PFSK-1 (cell line): ENCODE data around the gene VPS41.

Experiments
- FOXP2 ChIP-seq: optimal IDR thresholded peaks from 2 replicates; pipeline ENCODE3; 2011; ENCODE audit warnings: borderline replicate concordance, control low read depth, inconsistent platforms; ENCODE audit not compliant: insufficient read depth; ENCODE audit errors: extremely low read length, extremely low read depth
- POLR2AphosphoS5 ChIP-seq: IDR thresholded peaks from 2 replicates; pipeline ENCODE4 v1.6.1; 2012; ENCODE audit warnings: low read depth, mild to moderate bottlenecking, control low read depth, low read length, moderate library complexity
- REST ChIP-seq, 2 experiments: IDR thresholded peaks; 2 replicates each; pipeline versions ENCODE4 v1.6.1 to v1.8.0; 2011 to 2012; ENCODE audit warnings: low read depth in 2 of 2, low read length in 2 of 2, control low read depth in 1 of 2, inconsistent platforms in 1 of 2, mild to moderate bottlenecking in 1 of 2, moderate library complexity in 1 of 2; ENCODE audit not compliant: insufficient read depth in 1 of 2
- SIN3A ChIP-seq: IDR thresholded peaks from 2 replicates; pipeline ENCODE4 v1.6.1; 2012; ENCODE audit warnings: mild to moderate bottlenecking, low read length, moderate library complexity, borderline replicate concordance; ENCODE audit not compliant: insufficient read depth
- TAF1 ChIP-seq: IDR thresholded peaks from 2 replicates; pipeline ENCODE4 v1.6.1; 2012; ENCODE audit warnings: low read length, control low read depth, borderline replicate concordance; ENCODE audit not compliant: insufficient read depth

VPS41 gene

DNA sequence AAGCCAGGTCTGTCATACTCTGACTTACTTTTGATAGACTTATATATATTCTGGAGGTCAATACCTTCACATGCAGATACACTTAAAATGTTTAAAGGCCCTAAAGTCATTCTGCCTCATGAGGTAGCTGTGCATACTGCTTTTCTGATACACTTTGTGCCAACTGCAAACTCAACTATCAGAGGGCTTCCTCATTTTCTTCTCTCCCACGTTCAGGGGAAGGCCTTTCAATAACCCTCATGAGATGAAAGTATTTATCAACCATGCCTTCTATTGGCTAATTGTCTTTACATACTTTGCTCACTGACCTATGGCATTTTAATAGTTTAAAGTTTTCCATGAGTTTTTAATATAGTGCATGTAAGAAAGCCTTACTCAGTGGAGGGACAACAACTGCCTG is 165.1 kb downstream of the VPS41 start:
- TF ChIP-seq TAF1 (no peak), POLR2AphosphoS5 (no peak), SIN3A (no peak), REST (IDR thresholded peaks at IDR 0.05; ENCODE audit: insufficient read depth in 1 of 2, low read depth in 2 of 2, low read length in 2 of 2) (no peak), FOXP2 (no peak)

- TF ChIP-seq SIN3A (no peak), TAF1 (no peak), REST (IDR thresholded peaks at IDR 0.05; ENCODE audit: insufficient read depth in 1 of 2, low read depth in 2 of 2, low read length in 2 of 2) (no peak), POLR2AphosphoS5 (no peak), FOXP2 (no peak)
Observed at GRCh38 chr7:38740041-38740440, 168.9 kb downstream of the VPS41 start.

DNA sequence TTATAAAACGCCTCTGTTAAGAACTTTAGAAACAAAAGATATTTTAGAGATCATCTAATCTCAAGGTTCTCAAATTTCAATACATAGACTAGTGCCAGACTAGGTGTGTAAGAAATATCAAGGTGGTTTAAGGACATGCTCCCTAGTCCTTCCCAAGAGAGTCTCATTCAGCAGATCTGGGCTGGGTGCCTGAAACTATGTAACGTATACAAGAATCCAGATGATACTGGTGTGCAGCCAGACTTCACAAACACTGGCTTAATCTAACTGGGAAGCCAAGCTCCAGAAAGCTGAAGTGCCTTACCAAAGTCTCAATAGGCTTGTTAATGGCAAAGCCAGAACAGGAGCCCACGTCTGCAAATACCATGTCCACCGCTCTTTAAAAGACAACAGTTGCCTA is 172.9 kb downstream of the VPS41 start:
- no peak for TF ChIP-seq FOXP2

DNA sequence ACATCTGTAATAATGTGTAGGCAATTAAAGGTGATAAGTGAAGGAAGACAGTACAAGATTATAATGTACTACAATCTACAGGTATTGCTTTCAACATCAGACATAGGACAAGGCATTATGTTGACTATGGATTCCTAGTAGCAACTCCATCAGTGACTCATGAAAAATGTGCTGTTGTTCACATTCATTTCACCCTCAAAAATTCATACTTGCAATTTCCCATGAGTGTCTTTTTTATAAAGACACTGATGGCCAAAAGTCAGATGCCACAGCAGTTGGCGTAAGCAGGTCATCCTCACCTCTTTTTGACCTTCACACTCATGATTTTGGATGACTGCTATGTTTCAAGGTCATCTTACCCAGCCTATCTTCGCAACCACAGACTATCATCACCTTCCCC is 177.8 kb downstream of the VPS41 start:
- TF ChIP-seq POLR2AphosphoS5 (no peak), SIN3A (no peak), FOXP2 (no peak), TAF1 (no peak), REST (IDR thresholded peaks at IDR 0.05; ENCODE audit: insufficient read depth in 1 of 2, low read depth in 2 of 2, low read length in 2 of 2) (no peak)

DNA sequence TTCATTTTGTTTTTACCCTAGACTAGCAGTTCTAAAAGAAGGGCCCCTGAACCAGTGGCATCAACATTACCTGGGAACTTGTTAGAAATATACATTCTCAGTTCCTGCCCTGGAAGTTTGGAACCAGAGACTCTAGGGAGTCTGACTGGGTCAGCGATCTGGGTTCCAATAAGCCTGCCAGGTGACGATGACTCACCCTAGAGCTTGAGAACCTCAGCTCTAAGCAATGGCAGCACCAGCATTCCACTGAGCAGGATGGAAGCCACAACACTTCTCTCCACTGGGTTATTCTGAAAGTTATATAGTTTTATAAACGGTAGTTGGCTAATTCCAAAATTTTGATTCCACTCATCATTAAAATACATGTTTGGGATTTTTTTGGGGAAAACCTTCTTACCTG is 180.8 kb downstream of the VPS41 start:
- TF ChIP-seq POLR2AphosphoS5 (no peak), FOXP2 (no peak), SIN3A (no peak), REST (IDR thresholded peaks at IDR 0.05; ENCODE audit: insufficient read depth in 1 of 2, low read depth in 2 of 2, low read length in 2 of 2) (no peak), TAF1 (no peak)
